ENCODE data around the gene TMPRSS9. TPM values are rescaled to one million over a fixed set of nuclear protein-coding genes. Genes with fewer than 3 reads are reported as not detected.
"Not testable (repeated sequence)": the region's sequence is repeated elsewhere in the genome, so short reads cannot be mapped to it uniquely, and the experiment has no call there.

Gene TMPRSS9
- total and polyA plus RNA-seq, 2 donors from 2014 or later: not detected

- Histone ChIP-seq H3K27me3 (ENCODE audit: control insufficient read depth, insufficient read depth, low read length) (no peaks in the 10 kb centered on the region), H3K27ac (ENCODE audit: low read depth in 2 of 2, low read length in 2 of 2) (peak overlapping the region; percentile 34 to 57), H3K4me3 (ENCODE audit: low read length in 3 of 3) (peak overlapping the region in 1 of 3 donors; percentile 58), H3K9me3 (ENCODE audit: control insufficient read depth in 2 of 3, insufficient read depth in 1 of 3, low read length in 3 of 3) (no peaks in the 10 kb centered on the region), H3K36me3 (ENCODE audit: control insufficient read depth in 2 of 3, insufficient read depth in 3 of 3, low read length in 3 of 3) (no peaks in the 10 kb centered on the region), H3K9ac (ENCODE audit: low read length in 3 of 3) (no peak overlapping the region), H3K4me1 (ENCODE audit: control insufficient read depth in 2 of 3, insufficient read depth in 2 of 3, low read depth in 1 of 3, low read length in 3 of 3) (peaks cover 0 to 6% (median 6%) of the 10 kb centered on the region in 3 donors)
- intact Hi-C loops (cut with DNase I): no loop called here
- TF ChIP-seq, protein P1, sequence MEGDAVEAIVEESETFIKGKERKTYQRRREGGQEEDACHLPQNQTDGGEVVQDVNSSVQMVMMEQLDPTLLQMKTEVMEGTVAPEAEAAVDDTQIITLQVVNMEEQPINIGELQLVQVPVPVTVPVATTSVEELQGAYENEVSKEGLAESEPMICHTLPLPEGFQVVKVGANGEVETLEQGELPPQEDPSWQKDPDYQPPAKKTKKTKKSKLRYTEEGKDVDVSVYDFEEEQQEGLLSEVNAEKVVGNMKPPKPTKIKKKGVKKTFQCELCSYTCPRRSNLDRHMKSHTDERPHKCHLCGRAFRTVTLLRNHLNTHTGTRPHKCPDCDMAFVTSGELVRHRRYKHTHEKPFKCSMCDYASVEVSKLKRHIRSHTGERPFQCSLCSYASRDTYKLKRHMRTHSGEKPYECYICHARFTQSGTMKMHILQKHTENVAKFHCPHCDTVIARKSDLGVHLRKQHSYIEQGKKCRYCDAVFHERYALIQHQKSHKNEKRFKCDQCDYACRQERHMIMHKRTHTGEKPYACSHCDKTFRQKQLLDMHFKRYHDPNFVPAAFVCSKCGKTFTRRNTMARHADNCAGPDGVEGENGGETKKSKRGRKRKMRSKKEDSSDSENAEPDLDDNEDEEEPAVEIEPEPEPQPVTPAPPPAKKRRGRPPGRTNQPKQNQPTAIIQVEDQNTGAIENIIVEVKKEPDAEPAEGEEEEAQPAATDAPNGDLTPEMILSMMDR (IDR thresholded peaks at IDR 0.05; ENCODE audit: borderline replicate concordance, extremely low read depth, insufficient read depth): no peak
- no peak for FAIRE-seq
- no peak for DNase-seq
Observed at GRCh38 chr19:2457394-2458037, 97.5 kb downstream of the TMPRSS9 start.

DNA sequence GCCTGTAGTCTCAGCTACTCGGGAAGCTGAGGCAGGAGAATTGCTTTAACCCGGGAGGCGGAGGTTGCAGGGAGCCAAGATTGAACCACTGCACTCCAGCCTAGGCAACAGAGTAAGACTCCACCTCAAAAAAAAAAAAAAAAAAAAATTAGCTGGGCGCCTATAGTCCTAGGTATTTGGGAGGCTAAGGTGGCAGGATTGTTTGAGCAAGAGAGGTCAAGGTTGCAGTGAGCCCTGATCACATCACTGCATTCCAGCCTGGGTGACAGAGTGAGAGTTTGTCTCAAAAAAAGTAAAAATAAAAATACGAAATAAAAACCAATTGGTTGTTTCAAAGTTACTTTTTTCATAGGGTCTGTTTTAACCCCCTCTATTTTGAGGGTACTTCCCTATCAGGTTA, 98.0 kb downstream of the TMPRSS9 start:
- Histone ChIP-seq H3K27me3 (ENCODE audit: control insufficient read depth, insufficient read depth, low read length) (no peaks in the 10 kb centered on the region), H3K9me3 (ENCODE audit: control insufficient read depth in 2 of 3, insufficient read depth in 1 of 3, low read length in 3 of 3) (no peaks in the 10 kb centered on the region), H3K9ac (ENCODE audit: low read length in 3 of 3) (no peak overlapping the region), H3K4me3 (ENCODE audit: low read length in 3 of 3) (no peak overlapping the region), H3K27ac (ENCODE audit: low read depth in 2 of 2, low read length in 2 of 2) (no peak overlapping the region), H3K4me1 (ENCODE audit: control insufficient read depth in 2 of 3, insufficient read depth in 2 of 3, low read depth in 1 of 3, low read length in 3 of 3) (peaks cover 0 to 6% (median 6%) of the 10 kb centered on the region in 3 donors), H3K36me3 (ENCODE audit: control insufficient read depth in 2 of 3, insufficient read depth in 3 of 3, low read length in 3 of 3) (no peaks in the 10 kb centered on the region)
- FAIRE-seq (no peak), DNase-seq (no peak)
- intact Hi-C loops (cut with DNase I): no loop called here
- TF ChIP-seq, protein P1 (IDR thresholded peaks at IDR 0.05; ENCODE audit: borderline replicate concordance, extremely low read depth, insufficient read depth): no peak

GRCh38 chr19:2458776-2459175, 98.7 kb downstream of the TMPRSS9 start:
- H3K27me3 ChIP-seq (ENCODE audit: control insufficient read depth, insufficient read depth, low read length); FAIRE-seq; H3K4me3 ChIP-seq (ENCODE audit: low read length in 3 of 3); H3K27ac ChIP-seq (ENCODE audit: low read depth in 2 of 2, low read length in 2 of 2); H3K9me3 ChIP-seq (ENCODE audit: control insufficient read depth in 2 of 3, insufficient read depth in 1 of 3, low read length in 3 of 3); H3K36me3 ChIP-seq (ENCODE audit: control insufficient read depth in 2 of 3, insufficient read depth in 3 of 3, low read length in 3 of 3); intact Hi-C loops (cut with DNase I); DNase-seq; H3K9ac ChIP-seq (ENCODE audit: low read length in 3 of 3); H3K4me1 ChIP-seq (ENCODE audit: control insufficient read depth in 2 of 3, insufficient read depth in 2 of 3, low read depth in 1 of 3, low read length in 3 of 3): not testable (repeated sequence)

DNA sequence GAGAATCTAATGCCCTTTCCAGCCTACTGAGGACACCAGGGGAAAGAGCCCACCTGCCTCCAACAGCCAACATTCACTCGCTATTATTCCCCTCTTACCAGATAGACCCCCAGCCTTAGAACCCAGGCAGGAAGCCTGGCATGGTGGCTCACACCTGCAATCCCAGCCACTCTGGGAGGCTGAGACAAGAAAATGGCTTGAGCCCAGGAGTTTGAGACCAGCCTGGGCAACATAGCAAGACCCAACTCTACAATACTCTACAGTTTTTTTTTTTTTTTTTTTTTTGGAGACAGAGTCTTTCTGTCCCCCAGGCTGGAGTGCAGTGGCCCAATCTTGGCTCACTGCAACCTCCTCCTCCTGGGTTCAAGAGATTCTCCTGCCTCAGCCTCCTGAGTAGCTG, 100.2 kb downstream of the TMPRSS9 start:
- Histone ChIP-seq H3K4me3 (ENCODE audit: low read length in 3 of 3) (no peak overlapping the region), H3K9ac (ENCODE audit: low read length in 3 of 3) (no peak overlapping the region), H3K27ac (ENCODE audit: low read depth in 2 of 2, low read length in 2 of 2) (no peak overlapping the region), H3K27me3 (ENCODE audit: control insufficient read depth, insufficient read depth, low read length) (no peaks in the 10 kb centered on the region), H3K4me1 (ENCODE audit: control insufficient read depth in 2 of 3, insufficient read depth in 2 of 3, low read depth in 1 of 3, low read length in 3 of 3) (peaks cover 0 to 6% (median 6%) of the 10 kb centered on the region in 3 donors), H3K9me3 (ENCODE audit: control insufficient read depth in 2 of 3, insufficient read depth in 1 of 3, low read length in 3 of 3) (no peaks in the 10 kb centered on the region), H3K36me3 (ENCODE audit: control insufficient read depth in 2 of 3, insufficient read depth in 3 of 3, low read length in 3 of 3) (no peaks in the 10 kb centered on the region)
- TF ChIP-seq, protein P1 (IDR thresholded peaks at IDR 0.05; ENCODE audit: borderline replicate concordance, extremely low read depth, insufficient read depth): no peak
- DNase-seq (no peak), FAIRE-seq (no peak)
- intact Hi-C loops (cut with DNase I): no loop called here
